Measurements from ENCODE around the gene PC.

GRCh38 chr11:66975405-66976027, 17.3 kb upstream of the PC start:
- TF ChIP-seq, protein P1, sequence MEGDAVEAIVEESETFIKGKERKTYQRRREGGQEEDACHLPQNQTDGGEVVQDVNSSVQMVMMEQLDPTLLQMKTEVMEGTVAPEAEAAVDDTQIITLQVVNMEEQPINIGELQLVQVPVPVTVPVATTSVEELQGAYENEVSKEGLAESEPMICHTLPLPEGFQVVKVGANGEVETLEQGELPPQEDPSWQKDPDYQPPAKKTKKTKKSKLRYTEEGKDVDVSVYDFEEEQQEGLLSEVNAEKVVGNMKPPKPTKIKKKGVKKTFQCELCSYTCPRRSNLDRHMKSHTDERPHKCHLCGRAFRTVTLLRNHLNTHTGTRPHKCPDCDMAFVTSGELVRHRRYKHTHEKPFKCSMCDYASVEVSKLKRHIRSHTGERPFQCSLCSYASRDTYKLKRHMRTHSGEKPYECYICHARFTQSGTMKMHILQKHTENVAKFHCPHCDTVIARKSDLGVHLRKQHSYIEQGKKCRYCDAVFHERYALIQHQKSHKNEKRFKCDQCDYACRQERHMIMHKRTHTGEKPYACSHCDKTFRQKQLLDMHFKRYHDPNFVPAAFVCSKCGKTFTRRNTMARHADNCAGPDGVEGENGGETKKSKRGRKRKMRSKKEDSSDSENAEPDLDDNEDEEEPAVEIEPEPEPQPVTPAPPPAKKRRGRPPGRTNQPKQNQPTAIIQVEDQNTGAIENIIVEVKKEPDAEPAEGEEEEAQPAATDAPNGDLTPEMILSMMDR (IDR thresholded peaks at IDR 0.05) = no peak
- no peak for TF ChIP-seq POLR2A (IDR thresholded peaks at IDR 0.05)

Data from lower leg skin (tissue), 3 donors.